ENCODE data around the gene KRTAP5-3.
"Not testable (repeated sequence)": the region's sequence is repeated elsewhere in the genome, so short reads cannot be mapped to it uniquely, and the experiment has no call there.

The KRTAP5-3 gene

GRCh38 chr11:1622086-1622485 lies 13.8 kb upstream of the KRTAP5-3 start, which contains the start of gene KRTAP5-4:
TSS of gene KRTAP5-4 (minus strand) at chr11:1622138. CDS start at chr11:1622093, 45 bp downstream.
- H3K4me3 ChIP-seq (ENCODE audit: control insufficient read depth, low read depth, low read length), result no peak within 1 kb of the TSS
- DNase-seq (ENCODE audit: low read depth), result no peak
- TF ChIP-seq CTCF (IDR thresholded peaks at IDR 0.05; ENCODE audit: control insufficient read depth, insufficient read depth, low read depth, low read length, missing control alignments), result no peak

- no peak overlapping the region for H3K4me3 ChIP-seq (ENCODE audit: control insufficient read depth, low read depth, low read length)
- no peak for TF ChIP-seq CTCF (IDR thresholded peaks at IDR 0.05; ENCODE audit: control insufficient read depth, insufficient read depth, low read depth, low read length, missing control alignments)
- DNase-seq (ENCODE audit: low read depth), result no peak
These were observed 11.2 kb upstream of the KRTAP5-3 start for GRCh38 chr11:1619449-1619848.

- TF ChIP-seq CTCF (IDR thresholded peaks at IDR 0.05; ENCODE audit: control insufficient read depth, insufficient read depth, low read depth, low read length, missing control alignments), result no peak
These were observed 10.0 kb upstream of the KRTAP5-3 start for GRCh38 chr11:1618231-1618630.

GRCh38 chr11:1607901-1608300 lies 362 bp downstream of the KRTAP5-3 start:
- DNase-seq (ENCODE audit: low read depth), result not testable (repeated sequence)

More at GRCh38 chr11:1618231-1618630, 10.0 kb upstream of the KRTAP5-3 start:
- H3K4me3 ChIP-seq (ENCODE audit: control insufficient read depth, low read depth, low read length), result no peak overlapping the region
- DNase-seq (ENCODE audit: low read depth), result no peak

GRCh38 chr11:1607156-1607845 lies 962 bp downstream of the KRTAP5-3 start:
- H3K4me3 ChIP-seq (ENCODE audit: control insufficient read depth, low read depth, low read length); DNase-seq (ENCODE audit: low read depth): not testable (repeated sequence)

More at GRCh38 chr11:1607901-1608300, 362 bp downstream of the KRTAP5-3 start:
- H3K4me3 ChIP-seq (ENCODE audit: control insufficient read depth, low read depth, low read length), result not testable (repeated sequence)

- H3K4me3 ChIP-seq (ENCODE audit: control insufficient read depth, low read depth, low read length); DNase-seq (ENCODE audit: low read depth): not testable (repeated sequence)
These were observed 2.3 kb downstream of the KRTAP5-3 start for GRCh38 chr11:1605923-1606322.

DNA sequence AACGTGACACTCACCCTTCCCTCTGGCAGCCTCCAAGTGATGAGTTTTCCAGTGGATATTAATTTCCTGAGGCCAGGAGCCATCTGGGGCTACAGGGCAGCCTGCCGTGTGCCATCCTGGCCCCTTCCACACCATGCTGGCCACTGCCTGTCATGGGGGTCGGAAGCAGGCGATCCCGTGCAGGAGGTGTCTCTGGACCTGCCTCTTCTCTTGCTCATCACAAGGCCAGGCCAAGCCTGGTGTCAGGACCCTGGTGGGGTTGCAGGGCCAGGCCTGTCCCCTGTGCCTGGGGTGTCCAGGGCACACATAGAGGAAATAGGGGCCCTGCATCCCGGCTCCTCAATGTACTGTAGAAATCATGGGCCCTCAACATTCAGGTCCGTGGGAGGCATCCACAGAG lies 3.6 kb downstream of the KRTAP5-3 start:
- no peak for TF ChIP-seq CTCF (IDR thresholded peaks at IDR 0.05; ENCODE audit: control insufficient read depth, insufficient read depth, low read depth, low read length, missing control alignments)
- DNase-seq (ENCODE audit: low read depth), result no peak
- no peak overlapping the region for H3K4me3 ChIP-seq (ENCODE audit: control insufficient read depth, low read depth, low read length)

- no peak overlapping the region for H3K4me3 ChIP-seq (ENCODE audit: control insufficient read depth, low read depth, low read length)
- no peak for TF ChIP-seq CTCF (IDR thresholded peaks at IDR 0.05; ENCODE audit: control insufficient read depth, insufficient read depth, low read depth, low read length, missing control alignments)
- no peak for DNase-seq (ENCODE audit: low read depth)
These were observed 4.1 kb downstream of the KRTAP5-3 start for GRCh38 chr11:1604181-1604580.
